Measurements from ENCODE around the gene TMEM120A. TPM values are rescaled to one million over a fixed set of nuclear protein-coding genes. Genes with fewer than 3 reads are reported as not detected.

The TMEM120A gene
- total and polyA plus RNA-seq, 10 of the 15 experiments (the other 5 are each of a cell fraction or from before 2014, with no cell fraction given): 0.43 to 86.6 (median 18.5) TPM

DNA sequence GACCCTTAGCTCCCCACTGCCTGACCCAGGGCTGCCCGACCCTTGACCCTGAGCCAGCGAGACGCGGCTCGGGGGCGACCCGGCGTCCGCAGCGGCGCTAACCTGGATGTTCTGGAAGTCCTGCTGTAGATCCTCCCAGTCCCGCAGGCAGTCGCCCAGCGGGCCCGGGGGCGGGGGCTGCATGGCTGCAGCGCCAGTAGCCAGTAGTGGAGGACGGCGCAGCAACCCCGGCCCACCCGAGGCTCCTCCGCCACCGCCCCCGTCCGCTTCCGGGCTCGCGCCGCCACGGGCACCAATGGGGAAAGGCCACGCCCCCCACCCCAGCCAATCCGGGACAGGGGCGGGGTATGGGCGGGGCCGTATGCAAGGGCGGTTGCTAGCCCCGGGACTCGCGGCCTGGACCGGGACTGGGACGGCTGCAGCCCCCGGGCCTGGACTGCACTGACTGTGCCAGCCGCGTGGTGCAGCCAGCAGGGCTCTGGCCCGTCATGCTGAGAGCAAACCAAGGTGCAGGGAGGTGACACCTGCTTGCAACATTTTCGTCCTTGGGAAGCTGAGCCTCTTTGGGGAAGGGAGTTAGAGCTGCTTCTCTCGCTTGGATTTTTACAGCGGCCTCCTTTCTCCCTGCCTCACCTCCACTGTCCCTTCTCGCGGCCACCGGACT lies at the start of gene TMEM120A (continued):
- TF ChIP-seq EGR1 (IDR thresholded peaks at IDR 0.05; ENCODE audit: borderline replicate concordance in 1 of 2, low read depth in 2 of 2, low read length in 2 of 2): peak in 1 of 2 experiments; percentile 90; a peak in 2 of 3 replicates
- TF ChIP-seq, protein P1, sequence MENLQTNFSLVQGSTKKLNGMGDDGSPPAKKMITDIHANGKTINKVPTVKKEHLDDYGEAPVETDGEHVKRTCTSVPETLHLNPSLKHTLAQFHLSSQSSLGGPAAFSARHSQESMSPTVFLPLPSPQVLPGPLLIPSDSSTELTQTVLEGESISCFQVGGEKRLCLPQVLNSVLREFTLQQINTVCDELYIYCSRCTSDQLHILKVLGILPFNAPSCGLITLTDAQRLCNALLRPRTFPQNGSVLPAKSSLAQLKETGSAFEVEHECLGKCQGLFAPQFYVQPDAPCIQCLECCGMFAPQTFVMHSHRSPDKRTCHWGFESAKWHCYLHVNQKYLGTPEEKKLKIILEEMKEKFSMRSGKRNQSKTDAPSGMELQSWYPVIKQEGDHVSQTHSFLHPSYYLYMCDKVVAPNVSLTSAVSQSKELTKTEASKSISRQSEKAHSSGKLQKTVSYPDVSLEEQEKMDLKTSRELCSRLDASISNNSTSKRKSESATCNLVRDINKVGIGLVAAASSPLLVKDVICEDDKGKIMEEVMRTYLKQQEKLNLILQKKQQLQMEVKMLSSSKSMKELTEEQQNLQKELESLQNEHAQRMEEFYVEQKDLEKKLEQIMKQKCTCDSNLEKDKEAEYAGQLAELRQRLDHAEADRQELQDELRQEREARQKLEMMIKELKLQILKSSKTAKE (IDR thresholded peaks at IDR 0.05; ENCODE audit: low read depth, poor library complexity, severe bottlenecking): no peak
- TF ChIP-seq, protein P2, sequence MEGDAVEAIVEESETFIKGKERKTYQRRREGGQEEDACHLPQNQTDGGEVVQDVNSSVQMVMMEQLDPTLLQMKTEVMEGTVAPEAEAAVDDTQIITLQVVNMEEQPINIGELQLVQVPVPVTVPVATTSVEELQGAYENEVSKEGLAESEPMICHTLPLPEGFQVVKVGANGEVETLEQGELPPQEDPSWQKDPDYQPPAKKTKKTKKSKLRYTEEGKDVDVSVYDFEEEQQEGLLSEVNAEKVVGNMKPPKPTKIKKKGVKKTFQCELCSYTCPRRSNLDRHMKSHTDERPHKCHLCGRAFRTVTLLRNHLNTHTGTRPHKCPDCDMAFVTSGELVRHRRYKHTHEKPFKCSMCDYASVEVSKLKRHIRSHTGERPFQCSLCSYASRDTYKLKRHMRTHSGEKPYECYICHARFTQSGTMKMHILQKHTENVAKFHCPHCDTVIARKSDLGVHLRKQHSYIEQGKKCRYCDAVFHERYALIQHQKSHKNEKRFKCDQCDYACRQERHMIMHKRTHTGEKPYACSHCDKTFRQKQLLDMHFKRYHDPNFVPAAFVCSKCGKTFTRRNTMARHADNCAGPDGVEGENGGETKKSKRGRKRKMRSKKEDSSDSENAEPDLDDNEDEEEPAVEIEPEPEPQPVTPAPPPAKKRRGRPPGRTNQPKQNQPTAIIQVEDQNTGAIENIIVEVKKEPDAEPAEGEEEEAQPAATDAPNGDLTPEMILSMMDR (IDR thresholded peaks at IDR 0.05 in 2 of 3, conservative IDR thresholded peaks at IDR 0.05 in 1 of 3; ENCODE audit: control insufficient read depth in 2 of 3, extremely low read depth in 1 of 3, insufficient read depth in 1 of 3, low read depth in 3 of 3, low read length in 3 of 3): 0 out of 6 replicates have a peak, but pooled peaks of 1 of the 3 experiments have one; percentile 3
- TF ChIP-seq, protein P3, sequence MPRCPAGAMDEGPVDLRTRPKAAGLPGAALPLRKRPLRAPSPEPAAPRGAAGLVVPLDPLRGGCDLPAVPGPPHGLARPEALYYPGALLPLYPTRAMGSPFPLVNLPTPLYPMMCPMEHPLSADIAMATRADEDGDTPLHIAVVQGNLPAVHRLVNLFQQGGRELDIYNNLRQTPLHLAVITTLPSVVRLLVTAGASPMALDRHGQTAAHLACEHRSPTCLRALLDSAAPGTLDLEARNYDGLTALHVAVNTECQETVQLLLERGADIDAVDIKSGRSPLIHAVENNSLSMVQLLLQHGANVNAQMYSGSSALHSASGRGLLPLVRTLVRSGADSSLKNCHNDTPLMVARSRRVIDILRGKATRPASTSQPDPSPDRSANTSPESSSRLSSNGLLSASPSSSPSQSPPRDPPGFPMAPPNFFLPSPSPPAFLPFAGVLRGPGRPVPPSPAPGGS (IDR thresholded peaks at IDR 0.05; ENCODE audit: borderline replicate concordance, insufficient read depth, low read depth, low read length, poor library complexity, severe bottlenecking): peak; percentile 48
- no peak for TF ChIP-seq KDM1A (IDR thresholded peaks at IDR 0.05; ENCODE audit: borderline replicate concordance)
- TF ChIP-seq E2F4 (IDR thresholded peaks at IDR 0.05; ENCODE audit: low read depth, low read length): 0 out of 2 replicates have a peak, but pooled peaks have one; percentile 38
- peak; percentile 16; the same call in 1 of the 2 replicates for TF ChIP-seq MAX (IDR thresholded peaks at IDR 0.05; ENCODE audit: low read depth, low read length)
- peak; percentile 41 for TF ChIP-seq FOS (IDR thresholded peaks at IDR 0.05; ENCODE audit: borderline replicate concordance, extremely low read depth, insufficient read length)
- peak; percentile 50; the same call in 1 of the 2 replicates for TF ChIP-seq MXI1 (IDR thresholded peaks at IDR 0.05; ENCODE audit: low read depth, low read length)
- TF ChIP-seq, protein P4, sequence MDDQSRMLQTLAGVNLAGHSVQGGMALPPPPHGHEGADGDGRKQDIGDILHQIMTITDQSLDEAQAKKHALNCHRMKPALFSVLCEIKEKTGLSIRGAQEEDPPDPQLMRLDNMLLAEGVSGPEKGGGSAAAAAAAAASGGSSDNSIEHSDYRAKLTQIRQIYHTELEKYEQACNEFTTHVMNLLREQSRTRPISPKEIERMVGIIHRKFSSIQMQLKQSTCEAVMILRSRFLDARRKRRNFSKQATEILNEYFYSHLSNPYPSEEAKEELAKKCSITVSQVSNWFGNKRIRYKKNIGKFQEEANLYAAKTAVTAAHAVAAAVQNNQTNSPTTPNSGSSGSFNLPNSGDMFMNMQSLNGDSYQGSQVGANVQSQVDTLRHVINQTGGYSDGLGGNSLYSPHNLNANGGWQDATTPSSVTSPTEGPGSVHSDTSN (IDR thresholded peaks at IDR 0.05; ENCODE audit: insufficient replicate concordance, low read depth, low read length): no peak
- no peak for TF ChIP-seq PML (IDR thresholded peaks at IDR 0.05; ENCODE audit: low read length)
- peak; percentile 20; the same call in 1 of the 2 replicates for TF ChIP-seq YY1 (IDR thresholded peaks at IDR 0.05; ENCODE audit: low read depth, low read length)
- TF ChIP-seq, protein P5, sequence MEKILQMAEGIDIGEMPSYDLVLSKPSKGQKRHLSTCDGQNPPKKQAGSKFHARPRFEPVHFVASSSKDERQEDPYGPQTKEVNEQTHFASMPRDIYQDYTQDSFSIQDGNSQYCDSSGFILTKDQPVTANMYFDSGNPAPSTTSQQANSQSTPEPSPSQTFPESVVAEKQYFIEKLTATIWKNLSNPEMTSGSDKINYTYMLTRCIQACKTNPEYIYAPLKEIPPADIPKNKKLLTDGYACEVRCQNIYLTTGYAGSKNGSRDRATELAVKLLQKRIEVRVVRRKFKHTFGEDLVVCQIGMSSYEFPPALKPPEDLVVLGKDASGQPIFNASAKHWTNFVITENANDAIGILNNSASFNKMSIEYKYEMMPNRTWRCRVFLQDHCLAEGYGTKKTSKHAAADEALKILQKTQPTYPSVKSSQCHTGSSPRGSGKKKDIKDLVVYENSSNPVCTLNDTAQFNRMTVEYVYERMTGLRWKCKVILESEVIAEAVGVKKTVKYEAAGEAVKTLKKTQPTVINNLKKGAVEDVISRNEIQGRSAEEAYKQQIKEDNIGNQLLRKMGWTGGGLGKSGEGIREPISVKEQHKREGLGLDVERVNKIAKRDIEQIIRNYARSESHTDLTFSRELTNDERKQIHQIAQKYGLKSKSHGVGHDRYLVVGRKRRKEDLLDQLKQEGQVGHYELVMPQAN (conservative IDR thresholded peaks at IDR 0.05): peak; percentile 79
- TF ChIP-seq HSF1 (IDR thresholded peaks at IDR 0.05; ENCODE audit: low read depth, low read length): no peak
- peak; percentile 94 for TF ChIP-seq SP1 (IDR thresholded peaks at IDR 0.05; ENCODE audit: low read depth, low read length)

Data from GM12878 (cell line).